Omental fat pad (tissue), 4 donors: Measurements from ENCODE around the gene DNAH1. TPM values are rescaled to one million over a fixed set of nuclear protein-coding genes. Genes with fewer than 3 reads are reported as not detected.

Source experiments
- ATAC-seq: fragments of 150-250 bp; one replicate; pipeline ENCODE4 v1.9.1; 2016; ENCODE audit warnings: mild to moderate bottlenecking, moderate library complexity; ENCODE audit not compliant: low FRiP score
- DNase-seq: peaks from one replicate; pipeline ENCODE4 v3.0.0-alpha.2; 2019; ENCODE audit warnings: low spot score
- CTCF ChIP-seq, 3 donors: fragments of 450-650 bp; IDR thresholded peaks; one replicate each; pipeline ENCODE4 v1.5.1; 2016 to 2017; ENCODE audit warnings: antibody characterized with exemption in 3 of 3, mild to moderate bottlenecking in 3 of 3, moderate library complexity in 2 of 3
- total RNA-seq, 4 donors: library from RNA; depleted of rRNA; stranded (reverse); fragments of >200 nt; gene quantifications; one replicate each; pipeline ENCODE4 v1.1.0, GENCODE V29; 2016

The DNAH1 gene
- total RNA-seq, 4 donors from 2014 or later: 6.7 to 24.9 (median 14.1) TPM

- no peak for TF ChIP-seq CTCF (IDR thresholded peaks at IDR 0.05)
- no peak for DNase-seq
- no peak for ATAC-seq
Observed at GRCh38 chr3:52353291-52353855, 37.3 kb downstream of the DNAH1 start.

DNA sequence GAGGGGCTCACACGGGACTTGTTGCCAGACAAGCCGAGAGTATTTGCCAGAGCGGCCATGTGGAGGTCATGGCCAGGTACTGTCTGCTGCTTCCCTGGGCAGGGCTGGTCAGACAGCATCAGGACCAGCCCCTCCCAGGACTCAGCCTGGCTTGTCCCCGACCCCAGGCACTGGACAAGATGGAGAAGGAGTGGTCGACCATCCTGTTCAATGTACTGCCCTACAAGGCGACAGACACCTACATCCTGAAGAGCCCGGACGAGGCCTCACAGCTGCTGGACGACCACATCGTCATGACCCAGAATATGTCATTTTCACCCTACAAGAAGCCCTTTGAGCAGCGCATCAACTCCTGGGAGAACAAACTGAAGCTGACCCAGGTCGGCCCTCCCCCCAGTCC is 38.6 kb downstream of the DNAH1 start:
- no peak for ATAC-seq
- no peak for DNase-seq
- no peak for TF ChIP-seq CTCF (IDR thresholded peaks at IDR 0.05)

- no peak for DNase-seq
- no peak for ATAC-seq
- TF ChIP-seq CTCF (IDR thresholded peaks at IDR 0.05): no peak
Observed at GRCh38 chr3:52355526-52355925, 39.4 kb downstream of the DNAH1 start.

DNA sequence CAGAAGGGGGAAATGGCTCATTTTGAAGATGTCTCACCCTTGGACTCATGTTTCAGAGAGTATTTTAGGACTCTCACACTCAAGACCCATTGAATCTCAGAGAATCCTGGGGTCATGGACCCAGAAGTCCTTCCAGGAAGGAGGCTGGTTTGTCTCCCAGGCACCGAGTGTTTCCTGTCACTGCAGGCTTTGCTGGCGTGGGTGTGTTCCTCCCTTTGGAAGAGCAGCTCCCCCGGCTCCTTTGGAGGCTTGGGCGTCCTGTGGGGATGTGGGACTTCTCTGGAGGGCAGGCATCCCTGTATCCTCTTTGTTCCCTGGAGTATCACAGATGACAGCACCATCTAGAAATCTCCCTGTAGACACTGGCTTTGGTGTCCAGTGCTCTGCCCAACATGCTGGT is 40.0 kb downstream of the DNAH1 start:
- DNase-seq (no peak), ATAC-seq (no peak)
- no peak for TF ChIP-seq CTCF (IDR thresholded peaks at IDR 0.05)

GRCh38 chr3:52357151-52358080 is 41.3 kb downstream of the DNAH1 start:
- ATAC-seq (no peak), DNase-seq (no peak)
- no peak for TF ChIP-seq CTCF (IDR thresholded peaks at IDR 0.05)

- DNase-seq: no peak
- no peak for ATAC-seq
- TF ChIP-seq CTCF (IDR thresholded peaks at IDR 0.05): no peak
Observed at GRCh38 chr3:52358362-52358940, 42.3 kb downstream of the DNAH1 start.
